H7 (cell line): ENCODE measurements around the gene JARID2. TPM values are rescaled to one million over a fixed set of nuclear protein-coding genes. Genes with fewer than 3 reads are reported as not detected.

ENCODE experiments used
- DNase-seq: peaks from one replicate; pipeline ENCODE4 v3.0.0; 2012
- H3K27me3 ChIP-seq: 2 replicates; pipeline ENCODE4 v1.6.0; 2011; ENCODE audit warnings: mild to moderate bottlenecking, low read length; ENCODE audit not compliant: control insufficient read depth, insufficient read depth
- H3K36me3 ChIP-seq: replicated peaks from 2 replicates; pipeline ENCODE4 v1.5.1; 2011; ENCODE audit warnings: low read length; ENCODE audit not compliant: control insufficient read depth, insufficient read depth
- H3K4me3 ChIP-seq: 2 replicates; pipeline ENCODE4 v1.5.1; 2011; ENCODE audit warnings: low read depth, mild to moderate bottlenecking, control low read depth, low read length, moderate library complexity; ENCODE audit not compliant: insufficient read depth
- total RNA-seq: library from RNA; depleted of rRNA; stranded (reverse); fragments of >200 nt; shearing (Covaris generic); gene quantifications from 2 replicates; pipeline ENCODE4 v1.2.3, GENCODE V29; 2014

The JARID2 gene
- total RNA-seq, 1 experiment from 2014 or later = 95.2 TPM

DNA sequence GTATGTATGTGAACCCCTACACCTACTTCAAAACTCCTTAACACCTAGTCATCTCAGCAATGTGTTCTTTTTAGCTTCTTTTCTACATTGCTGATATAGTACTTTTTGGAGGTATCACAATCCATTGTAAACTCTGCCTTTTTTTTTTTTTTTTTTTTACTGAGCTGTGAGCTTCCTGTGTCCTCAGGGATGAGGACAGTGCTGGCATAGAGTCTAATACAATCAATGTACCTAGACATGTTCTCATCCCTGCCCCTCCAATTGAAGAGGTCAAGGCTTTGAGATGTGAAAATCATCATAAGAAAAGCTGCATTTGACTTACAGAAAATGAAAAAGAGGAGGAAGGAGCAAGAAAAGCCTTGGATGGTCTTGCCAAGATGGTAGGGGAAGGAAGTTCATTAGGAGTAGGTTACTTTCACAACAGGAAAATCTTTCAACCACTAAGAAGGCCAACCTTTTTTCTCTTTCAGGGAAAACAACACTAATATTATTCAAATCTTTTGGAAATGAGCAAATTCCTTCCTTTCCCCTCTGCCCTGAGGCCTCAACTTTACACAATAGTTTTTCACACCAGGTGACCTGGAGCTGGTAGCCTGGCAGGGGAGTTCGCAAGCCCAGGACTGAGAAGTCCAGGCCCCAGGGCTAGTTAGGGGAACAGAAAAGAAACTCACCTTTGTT, 2.8 kb upstream of the JARID2 start:
- no peaks in the 10 kb centered on the region for H3K27me3 ChIP-seq
- peak overlapping the region; percentile 96; the same call in 1 of the 2 replicates for H3K4me3 ChIP-seq
- H3K36me3 ChIP-seq = peaks cover 2% of the 10 kb centered on the region; the same call in 1 of the 2 replicates
- DNase-seq = peak; percentile 65

DNA sequence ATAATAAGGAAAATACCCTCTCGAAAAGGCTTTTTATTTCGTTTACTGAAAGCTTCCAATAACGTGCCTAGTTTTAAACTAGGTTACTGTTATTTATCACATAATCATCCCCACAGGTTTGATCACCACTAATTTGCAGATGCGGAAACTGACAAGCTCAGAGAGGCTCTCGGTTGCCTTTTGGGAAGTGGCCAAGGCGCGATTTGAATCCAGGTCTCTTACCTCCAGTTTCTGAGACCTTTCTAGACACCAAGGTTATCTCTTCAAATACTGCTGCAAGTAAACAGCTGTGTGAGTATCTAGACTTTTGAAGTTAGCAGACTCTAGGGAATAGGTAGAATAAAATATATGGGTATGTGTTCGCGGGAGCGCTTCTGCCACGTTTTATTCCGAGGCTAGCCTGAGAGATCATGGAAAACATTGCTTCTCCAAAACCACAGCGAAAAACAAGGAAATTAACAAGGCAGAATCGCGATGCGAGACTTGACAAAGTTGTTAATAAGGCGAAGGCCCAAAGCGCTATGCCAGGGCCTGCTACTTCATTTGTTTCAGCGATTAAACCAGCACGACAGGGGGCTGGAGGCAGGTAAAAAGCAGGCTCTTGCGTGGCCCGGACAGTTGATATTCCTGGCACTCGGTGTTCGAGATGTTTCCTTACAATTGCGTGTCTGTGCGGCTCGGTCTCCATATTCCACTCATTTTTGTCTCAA, 1.8 kb upstream of the JARID2 start:
- H3K36me3 ChIP-seq = peaks cover 2% of the 10 kb centered on the region; the same call in 1 of the 2 replicates
- H3K4me3 ChIP-seq = peak overlapping the region; percentile 96
- peak; percentile 71 for DNase-seq
- H3K27me3 ChIP-seq = no peaks in the 10 kb centered on the region

DNA sequence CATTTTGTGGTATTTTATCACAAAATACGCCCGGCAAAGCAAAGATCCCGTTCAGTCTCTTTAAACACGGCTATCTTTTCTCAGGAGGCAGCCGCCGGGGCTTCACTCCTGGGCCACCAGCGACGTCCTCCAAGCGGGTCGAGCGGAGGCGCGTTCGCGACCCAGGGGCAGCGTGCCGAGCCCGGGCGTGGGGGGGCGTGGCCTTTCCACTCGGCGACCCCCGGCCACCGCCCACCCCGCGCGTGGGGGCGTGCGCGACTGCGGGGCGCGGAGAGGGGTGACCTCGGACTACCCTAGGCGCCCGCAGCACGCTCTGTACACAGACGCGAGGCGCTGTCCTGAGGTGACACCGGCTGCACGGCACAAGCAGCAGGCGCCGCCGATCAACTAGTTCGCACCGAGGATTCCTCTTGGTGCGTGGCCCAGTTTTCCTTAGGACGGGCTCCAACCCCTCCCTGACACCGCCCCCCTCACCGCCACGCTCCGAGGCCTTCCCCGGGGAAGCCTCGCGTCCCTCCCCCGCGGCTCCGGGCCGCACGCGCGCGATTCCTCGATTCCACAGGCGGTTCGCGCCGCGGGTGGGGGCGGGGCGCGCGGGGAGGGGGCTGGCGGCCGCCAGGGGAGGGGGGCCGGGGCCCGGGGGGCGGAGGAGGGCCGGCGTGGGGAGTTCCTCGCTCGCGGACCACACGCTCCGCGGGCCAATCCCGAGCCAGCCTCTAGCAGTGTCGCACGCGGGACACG, 1.1 kb upstream of the JARID2 start:
- Histone ChIP-seq H3K4me3 (peak overlapping the region; percentile 96), H3K36me3 (peaks cover 2% of the 10 kb centered on the region; the same call in 1 of the 2 replicates), H3K27me3 (no peaks in the 10 kb centered on the region)
- peak; percentile 77 for DNase-seq

DNA sequence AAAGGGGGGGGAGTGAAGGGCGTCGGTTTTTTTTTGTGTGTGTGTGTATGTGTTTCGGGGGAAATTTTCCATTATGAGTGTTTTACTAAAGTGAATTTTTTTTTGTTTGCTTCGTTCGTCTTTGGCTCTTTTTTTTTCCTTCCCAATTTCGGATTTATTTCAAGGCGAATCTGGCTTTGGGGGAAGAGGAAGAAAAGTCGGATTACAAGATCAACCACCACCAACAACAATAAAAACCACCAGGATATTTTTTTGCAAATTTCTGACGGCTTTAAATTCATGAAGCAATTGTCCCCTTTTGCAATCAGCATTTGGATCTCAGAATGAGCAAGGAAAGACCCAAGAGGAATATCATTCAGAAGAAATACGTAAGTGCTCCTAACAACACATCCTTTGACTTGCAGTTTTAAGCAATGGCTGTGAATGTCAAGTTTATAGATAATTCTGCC, 372 bp downstream of the JARID2 start:
- DNase-seq = no peak
- H3K36me3 ChIP-seq = peaks cover 2% of the 10 kb centered on the region; the same call in 1 of the 2 replicates
- peak overlapping the region; percentile 96 for H3K4me3 ChIP-seq
- H3K27me3 ChIP-seq = no peaks in the 10 kb centered on the region

DNA sequence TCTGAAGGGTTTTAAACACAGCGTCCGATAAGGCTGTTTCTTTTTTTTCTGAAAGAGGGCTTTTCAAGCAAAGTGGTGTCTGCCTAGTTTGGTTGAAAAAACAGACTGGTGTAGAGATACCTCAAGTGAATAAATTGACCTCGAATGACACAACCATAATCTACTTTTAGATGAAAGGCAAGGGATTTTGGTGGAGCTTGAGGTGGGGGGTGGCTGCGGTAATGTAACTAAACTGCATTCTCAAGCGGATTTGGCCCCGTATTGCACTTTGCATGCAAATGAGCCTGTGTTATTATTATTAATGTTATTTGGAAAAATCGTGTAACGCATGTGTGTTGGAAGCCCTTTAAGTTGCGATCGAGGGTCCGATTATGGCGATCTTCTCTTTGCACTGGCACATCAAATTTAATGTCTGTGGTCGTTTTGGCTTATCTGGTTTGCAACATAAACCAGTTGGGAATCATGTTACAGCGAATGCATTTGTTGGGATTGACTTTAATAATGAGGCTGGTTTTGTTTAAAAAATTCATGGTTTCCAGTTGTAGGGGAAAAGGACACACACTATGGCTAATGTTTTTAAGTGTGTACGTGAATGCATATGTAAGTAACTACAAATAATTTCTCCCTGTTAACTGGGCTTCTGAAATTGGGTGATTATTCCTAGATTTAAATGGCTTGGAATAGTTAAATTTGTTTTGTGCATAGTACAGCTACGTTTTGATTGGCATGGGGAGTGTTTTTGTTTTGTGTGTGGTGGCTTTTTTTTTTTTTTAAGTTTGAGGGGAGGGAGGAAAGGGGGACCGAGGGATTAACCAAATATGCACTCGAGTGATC, 1.0 kb downstream of the JARID2 start:
- Histone ChIP-seq H3K36me3 (peaks cover 2% of the 10 kb centered on the region; the same call in 1 of the 2 replicates), H3K27me3 (no peaks in the 10 kb centered on the region), H3K4me3 (peak overlapping the region; percentile 96)
- DNase-seq = no peak

DNA sequence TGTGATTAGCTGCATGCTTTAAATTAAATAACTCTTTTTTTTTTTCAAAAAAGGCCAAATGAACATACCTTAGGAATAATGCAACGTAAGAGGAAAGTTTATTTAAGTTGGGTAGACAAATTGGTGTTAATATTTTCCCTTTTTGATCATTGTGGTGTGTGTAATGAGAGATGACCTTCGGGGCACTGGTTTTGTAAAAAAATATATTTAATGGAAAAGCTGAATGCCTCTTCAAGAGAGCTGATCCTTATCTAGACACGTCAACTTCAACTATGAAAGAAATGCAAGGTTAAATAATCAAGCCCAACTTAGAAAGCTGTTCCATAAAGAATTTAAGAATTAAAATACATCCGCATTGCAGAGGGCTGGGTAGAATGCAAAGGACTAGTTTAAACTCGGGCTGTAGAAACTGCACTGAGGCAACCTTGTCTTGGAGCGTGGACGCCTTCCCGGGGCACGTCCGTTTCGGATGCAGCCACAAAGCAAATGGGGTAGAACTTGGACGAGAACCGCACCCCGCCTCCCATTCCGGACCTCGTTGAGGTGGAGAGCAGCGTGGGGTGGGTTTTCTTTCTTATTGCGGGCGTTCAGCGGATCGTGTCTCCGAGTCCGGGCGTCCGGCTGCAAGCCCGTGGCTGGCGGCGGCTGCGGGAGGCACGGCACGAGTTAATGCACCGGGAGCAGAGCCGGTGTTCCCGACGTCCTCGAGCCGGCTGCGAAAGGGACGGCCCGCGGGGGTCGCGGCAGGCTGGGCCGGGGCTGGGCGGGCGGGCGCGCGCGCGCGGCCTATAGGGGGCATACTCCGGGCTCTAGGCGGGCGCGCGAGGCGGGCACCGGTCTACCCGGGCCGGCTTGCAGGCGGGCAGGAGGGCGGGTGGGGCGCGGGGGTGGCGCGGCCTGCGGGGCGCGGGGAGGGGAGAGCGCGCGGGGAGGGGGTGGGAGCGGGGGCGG, 1.9 kb downstream of the JARID2 start:
- H3K27me3 ChIP-seq = no peaks in the 10 kb centered on the region
- peak overlapping the region; percentile 96 for H3K4me3 ChIP-seq
- DNase-seq = peak; percentile 94
- peaks cover 3% of the 10 kb centered on the region; the same call in 1 of the 2 replicates for H3K36me3 ChIP-seq

DNA sequence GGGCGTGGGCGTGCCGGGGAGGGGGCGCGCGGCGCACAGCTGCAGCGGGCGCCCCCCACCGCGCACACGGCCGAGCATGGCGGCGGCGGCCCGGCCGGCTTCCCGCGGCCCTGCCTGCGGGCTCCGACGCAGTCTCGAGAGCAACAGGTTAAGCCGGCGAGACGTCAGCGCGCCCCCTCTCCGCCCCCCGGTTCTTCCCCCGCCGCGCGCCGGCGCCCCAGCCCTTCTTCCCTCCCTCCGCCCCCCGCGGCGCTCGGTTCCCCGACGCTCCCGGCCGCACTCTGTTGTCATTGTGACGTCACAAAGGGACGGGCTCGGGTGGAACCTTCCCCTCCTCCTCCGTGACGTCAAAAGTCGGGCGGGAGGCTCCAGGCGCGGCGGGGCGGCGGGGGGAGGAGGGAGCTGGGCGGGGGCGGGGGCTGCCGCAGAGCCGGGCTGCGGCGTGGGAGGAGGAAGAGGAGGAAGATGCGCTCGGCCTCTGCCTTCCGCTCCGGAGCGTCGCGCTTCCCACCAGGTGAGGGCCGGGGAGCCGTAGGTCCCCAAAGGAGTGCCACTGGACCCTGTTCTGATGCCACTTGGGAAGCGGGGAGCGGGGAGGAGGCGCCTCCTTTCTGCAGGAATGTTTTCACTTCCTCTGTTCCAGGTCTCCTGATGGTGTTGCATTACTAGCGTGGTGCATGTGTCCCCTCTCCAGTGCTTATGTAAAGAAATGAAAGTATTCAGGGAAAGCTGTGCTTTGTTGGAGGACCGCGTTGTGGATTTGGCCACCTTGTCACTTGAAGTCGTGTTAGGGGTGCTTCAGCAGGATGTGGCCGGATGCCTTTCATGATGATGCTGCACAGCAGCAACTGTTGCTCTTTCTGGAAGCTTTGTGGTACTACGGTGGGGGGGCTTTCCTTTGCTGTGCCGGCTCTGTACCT, 2.8 kb downstream of the JARID2 start:
- peak; percentile 98 for DNase-seq
- no peaks in the 10 kb centered on the region for H3K27me3 ChIP-seq
- peak overlapping the region; percentile 96 for H3K4me3 ChIP-seq
- peaks cover 3% of the 10 kb centered on the region; the same call in 1 of the 2 replicates for H3K36me3 ChIP-seq

DNA sequence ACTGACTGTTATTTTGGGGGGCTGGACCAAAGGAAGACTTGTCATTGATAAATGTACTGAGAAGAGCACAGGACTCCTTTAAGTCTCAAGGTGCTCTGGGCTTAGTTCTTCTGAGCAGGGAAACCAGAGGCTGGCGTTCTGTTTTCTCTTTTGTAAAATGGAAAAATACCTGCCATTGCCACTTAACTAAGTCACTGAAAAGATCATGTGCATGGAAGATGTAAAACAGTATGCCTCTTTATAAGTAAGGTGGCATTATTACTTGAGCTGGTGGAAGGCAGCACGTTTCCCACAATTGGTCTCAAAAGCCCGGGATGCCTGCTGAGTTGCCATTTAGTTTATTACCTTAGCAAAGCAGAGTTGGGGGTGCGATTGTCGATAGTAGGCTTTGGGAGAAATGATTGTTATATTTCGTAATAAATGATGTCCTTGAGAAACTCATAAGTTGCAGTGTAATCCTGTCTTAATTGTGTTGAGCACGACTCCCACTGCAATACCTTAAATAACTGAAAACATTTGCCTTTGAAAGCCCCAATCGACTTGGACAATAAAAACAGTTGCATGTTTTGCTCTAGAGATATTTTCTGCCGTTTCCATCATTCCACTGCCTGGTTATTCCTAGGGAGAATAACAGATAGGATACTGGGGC, 3.6 kb downstream of the JARID2 start:
- DNase-seq = no peak
- Histone ChIP-seq H3K36me3 (peaks cover 5% of the 10 kb centered on the region; the same call in 1 of the 2 replicates), H3K4me3 (peak overlapping the region; percentile 96), H3K27me3 (no peaks in the 10 kb centered on the region)

DNA sequence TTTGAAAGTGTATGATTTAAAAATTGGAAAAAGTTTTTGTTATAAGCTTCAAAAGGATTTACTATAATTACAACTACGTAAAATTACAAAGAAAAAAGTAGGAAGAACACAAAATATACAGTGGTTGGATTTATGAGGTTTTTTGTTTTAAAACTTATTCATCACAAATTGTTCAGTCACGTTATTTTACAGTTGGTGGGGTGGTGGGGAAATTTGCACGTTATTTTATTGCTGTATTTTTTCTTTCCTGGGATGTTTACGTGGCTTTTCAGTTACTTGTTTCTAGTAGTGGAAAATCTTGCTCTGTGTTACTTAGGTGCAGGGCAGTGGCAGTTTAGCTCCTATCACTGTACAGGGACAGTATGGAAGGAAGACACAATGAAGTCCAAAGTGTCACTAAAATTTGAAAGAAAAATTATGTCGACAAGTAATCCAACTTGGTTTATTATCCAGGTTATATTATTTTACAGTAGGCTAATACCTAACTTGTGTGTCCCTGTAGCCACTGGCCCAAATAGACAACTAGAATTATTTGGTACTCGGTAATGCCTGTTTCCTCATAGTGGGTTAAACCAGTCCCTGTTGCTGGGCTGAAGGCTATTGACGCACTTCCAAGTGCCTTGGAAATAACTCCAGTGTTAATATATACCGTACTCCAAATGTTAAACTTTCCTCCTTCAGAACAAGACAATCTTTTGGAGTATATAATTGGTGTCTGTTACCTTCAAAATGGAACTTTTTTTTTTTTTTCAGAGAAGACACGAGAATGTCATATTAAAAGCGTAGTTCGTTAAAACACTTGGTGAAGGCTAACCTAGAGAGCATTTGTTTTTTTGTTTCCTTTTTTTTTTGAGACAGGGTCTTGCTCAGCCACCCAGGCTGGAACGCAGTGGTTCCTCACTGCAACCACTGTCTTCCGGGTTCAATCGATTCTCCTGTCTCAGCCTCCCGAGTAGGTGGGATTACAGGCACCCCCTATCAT, 4.6 kb downstream of the JARID2 start:
- Histone ChIP-seq H3K27me3 (no peaks in the 10 kb centered on the region), H3K36me3 (peaks cover 5% of the 10 kb centered on the region; the same call in 1 of the 2 replicates), H3K4me3 (no peak overlapping the region)
- DNase-seq = no peak

DNA sequence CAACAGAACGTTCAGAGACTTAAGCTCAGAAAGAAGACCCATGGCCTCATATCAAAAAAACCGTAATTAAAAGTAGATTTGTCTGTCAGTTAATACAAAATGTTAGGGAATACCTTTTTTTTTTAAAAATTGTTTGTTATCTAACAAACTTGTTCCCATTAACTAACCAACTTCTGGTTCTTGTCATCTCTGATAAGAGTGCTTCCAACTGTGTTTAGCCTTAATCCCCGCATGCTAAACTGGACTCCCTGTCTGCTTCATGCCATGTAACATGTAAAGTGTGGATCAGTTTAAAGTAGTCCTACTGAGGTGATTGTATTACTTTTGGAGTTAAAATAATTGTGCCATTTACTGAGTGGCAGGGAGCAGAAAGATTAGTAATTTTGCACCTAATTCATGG, 6.3 kb downstream of the JARID2 start:
- DNase-seq = no peak
- Histone ChIP-seq H3K36me3 (peaks cover 8% of the 10 kb centered on the region), H3K27me3 (no peaks in the 10 kb centered on the region), H3K4me3 (no peak overlapping the region)
